ENCODE measurements around the gene IFNL3.
"Not testable (repeated sequence)": the region's sequence is repeated elsewhere in the genome, so short reads cannot be mapped to it uniquely, and the experiment has no call there.

IFNL3 gene

GRCh38 chr19:39244410-39245100 lies at the start of gene IFNL3:
TSS of gene IFNL3 (minus strand) at chr19:39245006. CDS start at chr19:39244967, 39 bp downstream.
- DNase-seq = not testable (repeated sequence)

GRCh38 chr19:39293394-39293793 lies 48.6 kb upstream of the IFNL3 start:
- DNase-seq = no peak

- DNase-seq = no peak
Observed at GRCh38 chr19:39284032-39284431, 39.2 kb upstream of the IFNL3 start.

- no peak for DNase-seq
Observed at GRCh38 chr19:39282021-39282420, 37.2 kb upstream of the IFNL3 start.

- no peak for DNase-seq
Observed at GRCh38 chr19:39277598-39277997, 32.8 kb upstream of the IFNL3 start.

- DNase-seq = no peak
Observed at GRCh38 chr19:39276740-39277139, 31.9 kb upstream of the IFNL3 start.

GRCh38 chr19:39275578-39275977 lies 30.8 kb upstream of the IFNL3 start:
- no peak for DNase-seq

GRCh38 chr19:39273859-39274258 lies 29.1 kb upstream of the IFNL3 start:
- DNase-seq = not testable (repeated sequence)

DNA sequence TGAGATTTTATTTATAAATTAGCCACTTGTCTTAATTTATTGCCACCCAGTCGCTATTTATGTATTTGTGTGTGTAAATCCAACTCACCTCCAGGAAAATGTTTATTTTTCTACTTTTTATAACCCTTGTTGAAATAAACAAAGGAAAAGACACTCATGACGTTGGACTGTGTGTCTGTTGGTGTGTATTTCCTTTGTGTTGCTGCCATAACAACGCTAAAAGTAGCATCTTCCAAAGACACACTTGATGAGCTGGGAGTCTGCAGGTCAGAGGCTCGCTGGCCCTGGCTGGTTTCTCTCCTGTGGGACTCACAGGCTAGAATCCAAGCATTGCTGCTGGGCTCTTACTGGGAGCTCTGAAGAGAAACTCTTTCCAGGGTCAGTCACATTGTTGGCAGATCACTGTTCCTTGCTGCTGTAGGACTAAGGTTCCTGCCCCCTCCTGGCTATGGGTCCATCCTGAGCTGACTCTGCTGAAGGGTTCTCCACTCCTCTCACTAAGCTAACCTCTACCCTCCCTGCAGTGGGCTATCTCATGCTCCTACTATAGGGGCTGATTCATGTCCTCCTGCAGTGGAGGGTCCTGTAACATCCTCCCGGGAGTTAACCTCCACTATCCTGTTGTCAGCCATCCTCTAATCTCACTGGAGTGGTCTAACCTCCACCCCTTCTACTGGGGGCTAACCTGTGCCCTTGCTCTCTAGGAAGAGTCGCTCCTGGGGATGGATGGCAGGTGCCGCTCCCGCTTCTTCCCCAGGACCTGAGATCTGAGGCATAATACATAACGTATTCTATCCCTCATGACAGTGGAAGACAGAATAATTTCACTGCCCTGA lies 25.4 kb upstream of the IFNL3 start:
- no peak for DNase-seq

- not testable (repeated sequence) for DNase-seq
Observed at GRCh38 chr19:39269369-39269768, 24.6 kb upstream of the IFNL3 start.

- not testable (repeated sequence) for DNase-seq
Observed at GRCh38 chr19:39268531-39269223, 23.9 kb upstream of the IFNL3 start.

DNA sequence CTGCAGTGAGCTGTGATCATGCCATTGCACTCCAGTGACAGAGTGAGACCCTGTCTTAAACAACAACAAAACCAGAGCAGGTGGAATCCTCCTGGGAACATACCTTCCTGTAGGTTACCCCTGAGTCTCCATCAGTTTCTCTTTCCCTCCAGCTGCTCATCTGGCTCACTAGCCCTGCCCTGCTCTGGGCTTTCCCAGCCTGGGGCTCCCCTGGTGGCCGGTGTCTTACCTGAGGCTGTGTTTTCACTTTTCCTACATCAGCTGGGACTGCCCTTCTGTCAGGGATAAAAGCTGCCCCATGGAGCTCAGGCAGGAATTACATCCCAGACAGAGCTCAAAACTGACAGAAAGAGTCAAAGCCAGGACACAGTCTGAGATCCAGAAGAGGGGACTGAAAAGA lies 23.3 kb upstream of the IFNL3 start, which contains the start of gene IFNL2:
Gene IFNL2, plus strand, starts transcription at position 312 of the 400 bp plus-strand sequence. CDS start 173 bp downstream, outside the sequence.
- DNase-seq = not testable (repeated sequence)

GRCh38 chr19:39265321-39265916 lies 20.6 kb upstream of the IFNL3 start:
- DNase-seq = no peak

- no peak for DNase-seq
Observed at GRCh38 chr19:39264306-39265290, 19.8 kb upstream of the IFNL3 start.

- DNase-seq = no peak
Observed at GRCh38 chr19:39263912-39264305, 19.1 kb upstream of the IFNL3 start.

- DNase-seq = no peak
Observed at GRCh38 chr19:39262496-39262895, 17.7 kb upstream of the IFNL3 start.

DNA sequence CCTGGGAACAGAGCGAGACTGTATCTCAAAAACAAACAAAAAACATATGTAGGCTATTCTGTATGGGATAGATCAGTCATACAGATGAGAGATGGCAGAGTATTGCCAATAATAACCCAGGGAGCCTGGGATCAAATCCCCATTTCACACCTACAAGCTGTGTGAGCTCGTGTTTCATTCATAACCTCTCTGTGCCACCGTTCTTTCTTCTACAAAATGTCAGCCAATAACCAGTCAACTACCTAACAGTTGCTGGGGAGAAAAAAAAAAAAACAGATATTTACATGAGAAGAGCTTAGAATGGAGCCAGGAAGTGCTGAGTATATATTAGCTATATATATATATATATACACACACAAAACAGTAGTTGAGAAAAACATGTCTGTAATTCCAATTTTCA lies 16.9 kb upstream of the IFNL3 start:
- DNase-seq = no peak

GRCh38 chr19:39257227-39257626 lies 12.4 kb upstream of the IFNL3 start:
- DNase-seq = no peak

DNA sequence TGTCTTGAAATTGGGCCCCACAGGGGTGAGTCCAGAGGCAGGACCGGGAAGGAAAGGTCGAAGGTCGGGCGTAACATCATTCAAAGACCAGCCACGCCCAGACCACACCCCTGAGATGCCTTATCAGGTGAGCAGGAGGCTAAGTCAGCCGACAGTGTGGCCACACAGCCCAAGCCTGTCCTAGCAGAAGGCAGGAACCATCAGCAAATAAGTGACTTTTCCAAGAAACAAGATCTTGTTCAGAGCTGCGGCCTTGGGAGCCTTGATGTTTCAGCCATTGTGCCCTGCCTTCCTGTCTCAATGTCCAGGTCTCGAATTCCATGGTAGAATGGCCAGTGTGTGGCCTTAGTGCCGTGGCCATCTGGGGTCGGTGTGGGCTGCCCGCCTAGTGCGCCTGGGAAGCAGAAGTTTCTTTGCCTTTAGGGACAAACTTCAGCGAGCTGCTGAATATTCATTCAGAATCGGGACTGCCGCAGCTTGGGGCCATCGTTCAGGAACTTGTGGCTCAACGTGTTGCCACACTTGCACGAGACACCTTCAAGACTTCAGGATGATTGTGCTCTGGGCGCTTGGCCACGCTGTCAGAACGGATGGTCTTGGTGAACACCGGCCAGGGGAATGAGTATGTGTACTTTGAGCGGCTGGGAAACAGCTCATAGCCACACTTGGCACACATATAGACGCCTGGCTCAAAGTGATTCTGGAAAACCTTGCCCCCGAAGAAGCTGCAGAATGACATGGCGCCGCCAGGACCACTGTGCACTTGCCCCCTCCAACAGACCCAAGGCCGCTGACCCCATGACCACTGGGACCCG lies 9.9 kb upstream of the IFNL3 start:
- no peak for DNase-seq

DNA sequence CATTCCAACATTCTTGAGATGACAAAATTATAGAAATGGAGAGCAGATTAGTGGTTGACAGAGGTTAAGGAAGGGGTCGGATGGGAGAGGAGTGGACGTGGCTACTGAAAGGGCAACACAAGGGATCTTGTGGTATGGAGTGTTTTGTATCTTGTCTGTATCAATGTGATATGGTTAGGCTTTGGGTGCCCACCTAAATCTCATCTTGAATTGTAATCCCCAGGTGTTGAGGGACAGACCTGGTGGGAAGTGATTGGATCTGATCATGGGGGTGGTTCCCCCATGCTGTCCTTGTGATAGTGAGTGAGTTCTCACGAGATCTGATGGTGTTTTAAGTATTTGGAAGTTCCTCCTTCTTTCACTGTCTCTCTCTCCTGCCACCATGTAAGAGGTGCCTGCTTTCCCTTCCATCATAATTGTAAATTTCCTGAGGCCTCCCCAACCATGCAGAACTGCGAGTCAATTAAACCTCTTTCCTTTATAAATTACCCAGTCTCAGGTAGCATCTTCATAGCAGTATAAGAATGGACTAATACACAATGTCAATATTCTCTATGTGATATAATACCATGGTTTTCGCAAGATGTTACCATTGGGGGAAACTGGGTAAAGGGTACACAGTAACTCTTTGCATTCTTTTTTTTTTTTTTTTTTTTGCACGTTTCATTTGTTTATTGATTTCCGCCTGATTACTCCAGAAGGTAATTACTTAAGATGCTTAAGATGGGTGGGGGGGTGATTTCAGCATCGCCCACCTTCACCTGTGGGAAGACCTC lies 8.8 kb upstream of the IFNL3 start:
- DNase-seq = no peak

Data from activated naive CD4-positive, alpha-beta T cell treated with anti-CD3 and anti-CD28 coated beads, Interleukin-2, amount 50 U/mL, for 16 hours (primary cell).